ENCODE measurements around the gene DISP3.

DISP3 gene

DNA sequence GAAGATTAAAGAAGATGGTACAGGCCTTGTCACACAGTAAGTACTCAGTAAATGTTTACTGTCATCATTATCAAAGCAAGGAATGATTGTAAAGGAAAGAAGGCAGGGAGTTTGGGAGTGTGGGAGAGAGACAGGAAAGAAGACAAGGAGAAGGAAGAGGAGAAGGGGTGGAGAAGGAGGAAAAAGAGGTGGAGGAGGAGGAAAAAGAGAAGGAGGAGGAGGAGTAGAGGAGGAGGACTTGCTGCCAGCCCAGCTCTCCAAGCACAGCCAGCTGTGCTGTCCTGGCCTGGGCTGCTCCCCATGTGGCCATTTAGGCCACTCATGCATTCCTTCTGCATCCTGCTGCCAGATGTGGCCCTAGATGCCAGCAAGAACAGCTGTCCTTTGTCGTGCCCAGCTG lies 7.5 kb upstream of the DISP3 start:
- no peak for DNase-seq (ENCODE audit: low spot score)
- TF ChIP-seq, protein P1, sequence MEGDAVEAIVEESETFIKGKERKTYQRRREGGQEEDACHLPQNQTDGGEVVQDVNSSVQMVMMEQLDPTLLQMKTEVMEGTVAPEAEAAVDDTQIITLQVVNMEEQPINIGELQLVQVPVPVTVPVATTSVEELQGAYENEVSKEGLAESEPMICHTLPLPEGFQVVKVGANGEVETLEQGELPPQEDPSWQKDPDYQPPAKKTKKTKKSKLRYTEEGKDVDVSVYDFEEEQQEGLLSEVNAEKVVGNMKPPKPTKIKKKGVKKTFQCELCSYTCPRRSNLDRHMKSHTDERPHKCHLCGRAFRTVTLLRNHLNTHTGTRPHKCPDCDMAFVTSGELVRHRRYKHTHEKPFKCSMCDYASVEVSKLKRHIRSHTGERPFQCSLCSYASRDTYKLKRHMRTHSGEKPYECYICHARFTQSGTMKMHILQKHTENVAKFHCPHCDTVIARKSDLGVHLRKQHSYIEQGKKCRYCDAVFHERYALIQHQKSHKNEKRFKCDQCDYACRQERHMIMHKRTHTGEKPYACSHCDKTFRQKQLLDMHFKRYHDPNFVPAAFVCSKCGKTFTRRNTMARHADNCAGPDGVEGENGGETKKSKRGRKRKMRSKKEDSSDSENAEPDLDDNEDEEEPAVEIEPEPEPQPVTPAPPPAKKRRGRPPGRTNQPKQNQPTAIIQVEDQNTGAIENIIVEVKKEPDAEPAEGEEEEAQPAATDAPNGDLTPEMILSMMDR (IDR thresholded peaks at IDR 0.05; ENCODE audit: extremely low read depth, missing control alignments) = no peak

DNA sequence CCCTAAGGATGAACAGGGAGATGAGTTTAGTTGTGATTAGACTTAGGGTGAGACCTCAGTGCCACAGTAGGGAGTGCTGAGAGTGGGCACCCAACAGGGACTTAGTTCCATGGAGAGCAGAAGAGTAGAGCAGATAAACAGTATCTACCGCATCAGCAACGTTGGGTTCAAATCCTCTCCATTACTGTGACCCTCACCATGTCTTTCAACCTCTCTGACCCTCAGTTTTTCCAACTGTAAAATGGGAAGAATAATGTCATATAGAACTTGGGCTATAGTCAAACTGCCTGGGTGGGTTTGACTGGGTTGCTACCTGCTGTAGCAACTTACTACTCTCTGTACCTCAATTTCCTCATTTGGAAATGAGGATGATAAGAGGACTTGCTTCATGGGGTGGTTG lies 6.7 kb upstream of the DISP3 start:
- TF ChIP-seq, protein P1 (IDR thresholded peaks at IDR 0.05; ENCODE audit: extremely low read depth, missing control alignments) = no peak
- DNase-seq (ENCODE audit: low spot score) = no peak

DNA sequence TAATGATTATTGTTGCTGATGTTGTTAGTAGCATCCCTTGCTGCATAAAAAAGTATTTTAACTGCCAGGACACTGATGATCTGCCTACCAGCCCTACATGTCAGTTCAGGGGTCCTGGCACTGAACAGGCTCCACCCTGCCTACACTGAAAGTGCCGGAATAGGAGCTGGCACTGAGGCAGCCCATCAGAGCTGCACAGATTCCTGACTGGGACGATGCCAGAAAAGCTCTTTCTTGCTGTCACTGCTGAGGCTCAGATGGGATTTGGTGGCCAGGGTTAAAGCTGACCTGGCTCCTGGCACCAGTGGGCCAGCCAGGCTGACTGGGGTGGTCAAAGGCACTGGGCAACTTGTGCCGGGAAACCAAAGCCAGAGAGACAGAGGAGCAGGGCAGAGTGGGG lies 6.2 kb upstream of the DISP3 start:
- no peak for DNase-seq (ENCODE audit: low spot score)
- TF ChIP-seq, protein P1 (IDR thresholded peaks at IDR 0.05; ENCODE audit: extremely low read depth, missing control alignments) = no peak

DNA sequence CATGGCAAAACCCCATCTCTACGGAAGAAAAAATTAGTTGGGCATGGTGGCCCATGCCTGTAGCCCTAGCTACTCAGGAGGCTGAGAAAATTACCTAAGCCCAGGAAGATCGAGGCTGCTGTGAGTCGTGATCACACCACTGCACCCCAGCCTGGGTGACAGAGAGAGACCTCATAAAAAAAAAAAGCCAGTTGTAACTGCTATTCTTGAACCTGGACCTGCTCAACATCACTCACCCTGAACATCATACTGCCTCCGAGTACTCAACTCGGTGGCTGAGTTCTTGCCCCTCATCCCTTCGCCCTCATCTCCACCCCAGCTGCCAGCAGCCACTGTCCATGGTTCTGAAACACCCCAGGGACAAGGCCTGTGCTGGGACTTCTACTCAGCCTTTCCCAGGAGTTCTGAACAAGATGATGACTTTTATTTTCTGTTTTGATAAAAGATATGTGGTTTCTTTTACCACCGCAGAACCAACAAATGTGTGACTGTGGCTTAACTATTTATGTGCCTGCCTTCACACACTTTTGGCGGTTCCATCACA lies 5.4 kb upstream of the DISP3 start:
- DNase-seq (ENCODE audit: low spot score) = no peak
- TF ChIP-seq, protein P1 (IDR thresholded peaks at IDR 0.05; ENCODE audit: extremely low read depth, missing control alignments) = no peak

DNA sequence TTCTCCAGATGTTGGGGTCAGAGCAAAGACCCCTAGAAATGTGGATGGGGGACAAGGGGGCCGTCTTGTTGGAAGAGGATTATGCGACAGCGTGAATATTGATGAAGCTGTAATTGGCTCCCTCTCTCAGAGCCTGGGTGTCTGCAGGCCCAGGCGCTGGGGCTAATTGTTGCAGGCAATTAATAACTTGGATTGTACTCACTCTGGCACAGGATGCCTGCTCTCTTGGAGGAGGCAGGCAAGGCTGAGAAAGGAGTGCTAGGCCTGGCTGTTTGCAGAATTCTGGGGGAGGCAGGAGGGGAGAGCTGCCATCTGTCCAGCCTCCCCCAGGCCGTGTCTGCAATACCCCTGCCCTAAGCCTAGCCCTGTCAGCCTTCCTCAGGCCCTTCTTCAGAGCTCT lies 4.1 kb upstream of the DISP3 start:
- no peak for DNase-seq (ENCODE audit: low spot score)
- TF ChIP-seq, protein P1 (IDR thresholded peaks at IDR 0.05; ENCODE audit: extremely low read depth, missing control alignments) = no peak

DNA sequence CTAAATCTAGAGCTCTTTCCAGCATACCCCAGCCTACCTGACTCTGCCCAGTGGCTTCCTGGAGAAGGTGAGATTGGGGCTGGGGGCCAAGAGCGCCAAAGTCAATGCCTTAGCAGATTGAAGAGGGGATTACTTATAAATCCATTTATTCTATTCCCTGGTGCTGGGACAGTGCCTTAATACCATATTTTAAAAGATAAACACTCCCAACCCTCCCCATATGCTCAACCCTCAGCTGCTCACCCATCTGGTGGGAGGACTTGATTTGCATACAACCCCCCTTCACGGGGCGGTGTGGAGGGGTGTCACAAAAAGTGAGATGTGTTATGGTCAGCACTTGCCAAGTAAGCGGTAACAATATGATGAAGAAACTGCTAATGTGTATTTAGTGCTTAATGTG lies 3.2 kb upstream of the DISP3 start:
- TF ChIP-seq, protein P1 (IDR thresholded peaks at IDR 0.05; ENCODE audit: extremely low read depth, missing control alignments) = no peak
- no peak for DNase-seq (ENCODE audit: low spot score)

DNA sequence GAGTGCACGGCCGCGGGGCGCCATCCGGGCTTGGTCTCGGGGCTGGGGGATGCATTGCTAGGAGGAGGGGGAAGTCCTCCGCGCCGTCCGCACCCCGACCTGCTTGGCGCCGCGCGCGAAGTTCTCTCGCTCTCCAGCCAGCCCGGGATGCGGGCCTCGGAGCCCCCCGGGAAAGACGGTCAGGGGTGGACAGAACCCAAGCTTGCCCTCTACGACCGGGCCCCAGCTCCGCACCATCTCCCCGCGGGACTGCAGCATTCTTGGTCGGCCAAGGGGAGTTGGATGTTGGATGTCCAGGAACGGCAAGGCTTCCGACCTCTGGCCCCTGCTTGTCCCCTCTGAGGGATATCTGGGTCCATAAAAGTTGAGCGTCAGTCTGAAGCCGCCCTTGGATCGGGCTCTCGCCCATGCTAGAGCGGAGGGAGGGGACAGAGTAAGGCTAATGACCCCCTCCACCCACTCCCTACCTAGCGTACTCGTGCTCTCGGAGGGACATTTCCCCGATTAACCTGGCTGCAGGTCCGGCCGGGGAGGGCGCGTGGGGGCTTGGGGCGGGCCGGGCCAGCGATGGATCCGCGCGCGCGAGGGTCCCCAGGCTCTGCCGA lies 522 bp downstream of the DISP3 start:
- DNase-seq (ENCODE audit: low spot score) = no peak
- TF ChIP-seq, protein P1 (IDR thresholded peaks at IDR 0.05; ENCODE audit: extremely low read depth, missing control alignments) = no peak
